Measurements from ENCODE around the gene LRRC3C. TPM values are rescaled to one million over a fixed set of nuclear protein-coding genes. Genes with fewer than 3 reads are reported as not detected.

The LRRC3C gene
- total RNA-seq, 1 donor from 2014 or later, result not detected

- TF ChIP-seq CTCF (IDR thresholded peaks at IDR 0.05; ENCODE audit: partially characterized antibody, unreplicated experiment), result no peak
- Mint-ChIP-seq H3K9me3 (ENCODE audit: unreplicated experiment) (peaks cover 4% of the 10 kb centered on the region), H3K27me3 (ENCODE audit: unreplicated experiment) (peaks cover 2% of the 10 kb centered on the region), H3K27ac (ENCODE audit: unreplicated experiment) (no peak overlapping the region), H3K4me1 (ENCODE audit: low read depth, unreplicated experiment) (peaks cover 32% of the 10 kb centered on the region), H3K36me3 (ENCODE audit: unreplicated experiment) (peaks cover 11% of the 10 kb centered on the region), H3K4me3 (ENCODE audit: unreplicated experiment) (no peak overlapping the region)
- DNase-seq, result peak; percentile 67
These were observed 7.0 kb upstream of the LRRC3C start for GRCh38 chr17:39920218-39921210.

GRCh38 chr17:39921323-39921722 is 6.2 kb upstream of the LRRC3C start:
- H3K36me3 Mint-ChIP-seq (ENCODE audit: unreplicated experiment), result peaks cover 11% of the 10 kb centered on the region
- H3K9me3 Mint-ChIP-seq (ENCODE audit: unreplicated experiment), result peaks cover 4% of the 10 kb centered on the region
- no peak for DNase-seq
- peaks cover 2% of the 10 kb centered on the region for H3K27me3 Mint-ChIP-seq (ENCODE audit: unreplicated experiment)
- peaks cover 41% of the 10 kb centered on the region for H3K4me1 Mint-ChIP-seq (ENCODE audit: low read depth, unreplicated experiment)
- no peak overlapping the region for H3K27ac Mint-ChIP-seq (ENCODE audit: unreplicated experiment)
- no peak for TF ChIP-seq CTCF (IDR thresholded peaks at IDR 0.05; ENCODE audit: partially characterized antibody, unreplicated experiment)
- H3K4me3 Mint-ChIP-seq (ENCODE audit: unreplicated experiment), result no peak overlapping the region

- Mint-ChIP-seq H3K9me3 (ENCODE audit: unreplicated experiment) (peaks cover 4% of the 10 kb centered on the region), H3K4me3 (ENCODE audit: unreplicated experiment) (no peak overlapping the region)
These were observed 5.5 kb upstream of the LRRC3C start for GRCh38 chr17:39922006-39922405.

GRCh38 chr17:39923230-39923629 is 4.3 kb upstream of the LRRC3C start:
- Mint-ChIP-seq H3K4me3 (ENCODE audit: unreplicated experiment) (peak overlapping the region; percentile 34), H3K27me3 (ENCODE audit: unreplicated experiment) (peaks cover 6% of the 10 kb centered on the region), H3K4me1 (ENCODE audit: low read depth, unreplicated experiment) (peaks cover 38% of the 10 kb centered on the region), H3K9me3 (ENCODE audit: unreplicated experiment) (peaks cover 6% of the 10 kb centered on the region), H3K36me3 (ENCODE audit: unreplicated experiment) (no peaks in the 10 kb centered on the region), H3K27ac (ENCODE audit: unreplicated experiment) (peak overlapping the region; percentile 17)
- TF ChIP-seq CTCF (IDR thresholded peaks at IDR 0.05; ENCODE audit: partially characterized antibody, unreplicated experiment), result no peak
- no peak for DNase-seq

More at GRCh38 chr17:39922006-39922405, 5.5 kb upstream of the LRRC3C start:
- H3K4me1 Mint-ChIP-seq (ENCODE audit: low read depth, unreplicated experiment), result peaks cover 39% of the 10 kb centered on the region
- TF ChIP-seq CTCF (IDR thresholded peaks at IDR 0.05; ENCODE audit: partially characterized antibody, unreplicated experiment), result no peak
- H3K27ac Mint-ChIP-seq (ENCODE audit: unreplicated experiment), result no peak overlapping the region
- no peak for DNase-seq
- H3K36me3 Mint-ChIP-seq (ENCODE audit: unreplicated experiment), result peaks cover 7% of the 10 kb centered on the region
- H3K27me3 Mint-ChIP-seq (ENCODE audit: unreplicated experiment), result peaks cover 1% of the 10 kb centered on the region
